Neural cell (in vitro differentiated cells): ENCODE results near the gene OR4F6. TPM values are rescaled to one million over a fixed set of nuclear protein-coding genes. Genes with fewer than 3 reads are reported as not detected.
"Not testable (repeated sequence)": the region's sequence is repeated elsewhere in the genome, so short reads cannot be mapped to it uniquely, and the experiment has no call there.

Experiments
- H2AFZ ChIP-seq: fragments of 200-600, 300-800 bp; sonication (generic), shearing (Covaris generic); 2 replicates; pipeline ENCODE4 v1.6.0; 2014; ENCODE audit warnings: low read depth, mild to moderate bottlenecking, antibody characterized with exemption, low read length, moderate library complexity
- H3F3A ChIP-seq: fragments of 200-600 bp; shearing (Covaris generic); 2 replicates; pipeline ENCODE4 v1.6.1; 2016; ENCODE audit warnings: mild to moderate bottlenecking, moderate library complexity, mixed read lengths, antibody characterized with exemption, low read length; ENCODE audit not compliant: insufficient read depth, poor library complexity, severe bottlenecking
- H3K27ac ChIP-seq: fragments of 200-600, 300-800 bp; sonication (generic), shearing (Covaris generic); 2 replicates; pipeline ENCODE4 v1.5.1; 2014; ENCODE audit warnings: mild to moderate bottlenecking, low read length, moderate library complexity
- H3K27me3 ChIP-seq: fragments of 300-800, 200-600 bp; sonication (generic), shearing (Covaris generic); 2 replicates; pipeline ENCODE4 v1.6.0; 2014; ENCODE audit warnings: mild to moderate bottlenecking, low read depth, low read length, moderate library complexity; ENCODE audit not compliant: insufficient read depth
- H3K36me3 ChIP-seq: fragments of 300-800, 200-600 bp; sonication (generic), shearing (Covaris generic); 2 replicates; pipeline ENCODE4 v1.5.1; 2014; ENCODE audit warnings: mild to moderate bottlenecking, antibody characterized with exemption, low read length, moderate library complexity; ENCODE audit not compliant: insufficient read depth
- H3K4me2 ChIP-seq: fragments of 300-800, 200-600 bp; sonication (generic), shearing (Covaris generic); 2 replicates; pipeline ENCODE4 v1.6.0; 2014; ENCODE audit warnings: mild to moderate bottlenecking, low read length
- H3K4me3 ChIP-seq: fragments of 300-800, 200-600 bp; sonication (generic), shearing (Covaris generic); 2 replicates; pipeline ENCODE4 v1.5.1; 2014; ENCODE audit warnings: mild to moderate bottlenecking, low read length, moderate library complexity
- H3K79me2 ChIP-seq: fragments of 200-600 bp; shearing (Covaris generic); replicated peaks from 2 replicates; pipeline ENCODE4 v1.6.0; 2014; ENCODE audit warnings: mild to moderate bottlenecking, low read length, moderate library complexity; ENCODE audit not compliant: insufficient read depth
- H3K9ac ChIP-seq: fragments of 300-800, 200-600 bp; sonication (generic), shearing (Covaris generic); 2 replicates; pipeline ENCODE4 v1.6.1; 2016; ENCODE audit warnings: mild to moderate bottlenecking, low read length, mixed read lengths
- H3K9me2 ChIP-seq: fragments of 200-600 bp; shearing (Covaris generic); 2 replicates; pipeline ENCODE4 v1.6.1; 2016; ENCODE audit warnings: mild to moderate bottlenecking, low read length, mixed read lengths; ENCODE audit not compliant: insufficient read depth
- H3K9me3 ChIP-seq: fragments of 200-600, 300-800 bp; sonication (generic), shearing (Covaris generic); 2 replicates; pipeline ENCODE4 v1.6.1; 2016; ENCODE audit warnings: mild to moderate bottlenecking, mixed run types, low read length, moderate library complexity, mixed read lengths
- H4K20me1 ChIP-seq: fragments of 200-600 bp; shearing (Covaris generic); 2 replicates; pipeline ENCODE4 v1.6.1; 2016; ENCODE audit warnings: mild to moderate bottlenecking, mixed run types; ENCODE audit not compliant: insufficient read depth
- EP300 ChIP-seq: fragments of 450-650 bp; conservative IDR thresholded peaks from 2 replicates; pipeline ENCODE4 v1.6.1; 2014; ENCODE audit warnings: antibody characterized with exemption, mild to moderate bottlenecking, moderate library complexity; ENCODE audit not compliant: poor library complexity, severe bottlenecking
- EZH2 ChIP-seq: fragments of 200-600, 300-800 bp; shearing (Covaris generic), sonication (generic); IDR thresholded peaks from 2 replicates; pipeline ENCODE4 v1.6.1; 2014; ENCODE audit warnings: antibody characterized with exemption, low read length, borderline replicate concordance, mild to moderate bottlenecking; ENCODE audit not compliant: insufficient read depth, poor library complexity, severe bottlenecking
- MXI1 ChIP-seq: fragments of 450-650 bp; conservative IDR thresholded peaks from 2 replicates; pipeline ENCODE4 v1.6.1; 2014; ENCODE audit warnings: antibody characterized with exemption, mild to moderate bottlenecking; ENCODE audit not compliant: poor library complexity, severe bottlenecking
- POLR2AphosphoS5 ChIP-seq: IDR thresholded peaks from 2 replicates; pipeline ENCODE4 v1.6.1; 2012
- RAD21 ChIP-seq: fragments of 450-650 bp; conservative IDR thresholded peaks from 2 replicates; pipeline ENCODE4 v1.6.1; 2014; ENCODE audit warnings: antibody characterized with exemption, mild to moderate bottlenecking, moderate library complexity
- SMC3 ChIP-seq: fragments of 450-650 bp; conservative IDR thresholded peaks from 2 replicates; pipeline ENCODE4 v1.6.1; 2014; ENCODE audit warnings: antibody characterized with exemption, mild to moderate bottlenecking, moderate library complexity; ENCODE audit not compliant: poor library complexity
- TAF1 ChIP-seq: IDR thresholded peaks from 2 replicates; pipeline ENCODE4 v1.6.1; 2012; ENCODE audit warnings: low read depth
- polyA plus RNA-seq: library from polyadenylated mRNA; depleted of rRNA; stranded (reverse); fragments of >200 nt; gene quantifications from 2 replicates; pipeline ENCODE4 v1.2.3, GENCODE V29; 2014
- TF ChIP-seq, protein P1 (sequence below): fragments of 450-650 bp; IDR thresholded peaks from 2 replicates; pipeline ENCODE4 v1.5.1; 2014; ENCODE audit warnings: antibody characterized with exemption, mild to moderate bottlenecking, moderate library complexity; ENCODE audit not compliant: poor library complexity, severe bottlenecking
- TF ChIP-seq, protein P2 (sequence below): IDR thresholded peaks from 2 replicates; pipeline ENCODE4 v1.6.1; 2012; ENCODE audit warnings: borderline replicate concordance

OR4F6 gene
- polyA plus RNA-seq, 1 donor from 2014 or later, result not detected

DNA sequence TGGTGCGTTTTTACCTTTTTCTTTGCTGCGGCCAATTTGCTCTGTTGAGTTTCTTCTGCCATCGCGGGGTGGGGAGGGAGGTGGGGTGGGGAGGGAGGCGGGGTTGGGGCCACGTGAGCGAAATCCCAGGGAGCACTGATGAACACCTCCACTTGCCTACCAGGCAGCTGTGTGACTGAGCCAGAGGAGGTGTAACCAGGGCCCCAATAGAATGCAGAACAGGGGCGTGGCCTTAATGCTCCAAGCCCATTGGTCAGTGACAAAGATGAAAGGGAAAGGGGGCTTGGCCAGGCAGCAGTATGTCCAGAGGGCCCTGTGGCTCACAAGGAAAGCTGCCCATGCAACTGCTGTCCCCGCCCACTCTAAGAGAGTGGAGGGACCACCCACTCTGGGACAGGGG lies 21.4 kb upstream of the OR4F6 start:
- Histone ChIP-seq H3K9me3 (no peaks in the 10 kb centered on the region), H3K4me3 (no peak overlapping the region), H3K4me2 (no peak overlapping the region), H3K9ac (no peak overlapping the region), H2AFZ (no peak overlapping the region), H3K9me2 (no peaks in the 10 kb centered on the region), H3F3A (no peaks in the 10 kb centered on the region), H4K20me1 (no peaks in the 10 kb centered on the region), H3K79me2 (no peaks in the 10 kb centered on the region), H3K36me3 (no peaks in the 10 kb centered on the region), H3K27ac (no peak overlapping the region), H3K27me3 (no peaks in the 10 kb centered on the region)
- TF ChIP-seq EP300 (no peak), RAD21 (no peak), MXI1 (no peak)

DNA sequence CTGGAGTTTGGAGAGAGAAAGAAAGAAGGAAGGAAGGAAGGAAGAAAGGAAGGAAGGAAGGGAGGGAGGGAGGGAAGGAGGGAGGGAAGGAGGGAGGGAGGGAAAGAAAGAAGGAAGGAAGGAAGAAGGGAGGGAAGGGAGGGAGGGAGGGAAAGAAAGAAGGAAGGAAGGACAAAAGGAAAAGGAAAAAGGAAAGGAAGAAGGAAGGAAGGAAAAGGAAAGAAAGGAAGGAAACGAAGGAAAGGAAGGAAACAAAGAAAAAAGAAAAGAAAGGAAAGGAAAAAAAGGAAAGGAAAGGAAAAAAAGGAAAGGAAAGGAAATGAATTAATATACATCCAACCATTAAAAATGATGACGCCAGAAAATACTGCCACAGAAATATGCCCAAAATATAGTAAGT lies 18.7 kb upstream of the OR4F6 start:
- Histone ChIP-seq H3K9me3 (no peaks in the 10 kb centered on the region), H3F3A (no peaks in the 10 kb centered on the region), H3K9ac (no peak overlapping the region), H3K4me2 (no peak overlapping the region), H3K27me3 (no peaks in the 10 kb centered on the region), H4K20me1 (no peaks in the 10 kb centered on the region), H3K27ac (no peak overlapping the region), H3K4me3 (no peak overlapping the region), H3K36me3 (no peaks in the 10 kb centered on the region), H3K79me2 (no peaks in the 10 kb centered on the region), H3K9me2 (no peaks in the 10 kb centered on the region), H2AFZ (no peak overlapping the region)
- TF ChIP-seq POLR2AphosphoS5 (no peak), RAD21 (no peak), MXI1 (no peak), EZH2 (no peak), TAF1 (no peak), EP300 (no peak), SMC3 (no peak)
- TF ChIP-seq, protein P1, sequence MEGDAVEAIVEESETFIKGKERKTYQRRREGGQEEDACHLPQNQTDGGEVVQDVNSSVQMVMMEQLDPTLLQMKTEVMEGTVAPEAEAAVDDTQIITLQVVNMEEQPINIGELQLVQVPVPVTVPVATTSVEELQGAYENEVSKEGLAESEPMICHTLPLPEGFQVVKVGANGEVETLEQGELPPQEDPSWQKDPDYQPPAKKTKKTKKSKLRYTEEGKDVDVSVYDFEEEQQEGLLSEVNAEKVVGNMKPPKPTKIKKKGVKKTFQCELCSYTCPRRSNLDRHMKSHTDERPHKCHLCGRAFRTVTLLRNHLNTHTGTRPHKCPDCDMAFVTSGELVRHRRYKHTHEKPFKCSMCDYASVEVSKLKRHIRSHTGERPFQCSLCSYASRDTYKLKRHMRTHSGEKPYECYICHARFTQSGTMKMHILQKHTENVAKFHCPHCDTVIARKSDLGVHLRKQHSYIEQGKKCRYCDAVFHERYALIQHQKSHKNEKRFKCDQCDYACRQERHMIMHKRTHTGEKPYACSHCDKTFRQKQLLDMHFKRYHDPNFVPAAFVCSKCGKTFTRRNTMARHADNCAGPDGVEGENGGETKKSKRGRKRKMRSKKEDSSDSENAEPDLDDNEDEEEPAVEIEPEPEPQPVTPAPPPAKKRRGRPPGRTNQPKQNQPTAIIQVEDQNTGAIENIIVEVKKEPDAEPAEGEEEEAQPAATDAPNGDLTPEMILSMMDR, result no peak
- TF ChIP-seq, protein P2, sequence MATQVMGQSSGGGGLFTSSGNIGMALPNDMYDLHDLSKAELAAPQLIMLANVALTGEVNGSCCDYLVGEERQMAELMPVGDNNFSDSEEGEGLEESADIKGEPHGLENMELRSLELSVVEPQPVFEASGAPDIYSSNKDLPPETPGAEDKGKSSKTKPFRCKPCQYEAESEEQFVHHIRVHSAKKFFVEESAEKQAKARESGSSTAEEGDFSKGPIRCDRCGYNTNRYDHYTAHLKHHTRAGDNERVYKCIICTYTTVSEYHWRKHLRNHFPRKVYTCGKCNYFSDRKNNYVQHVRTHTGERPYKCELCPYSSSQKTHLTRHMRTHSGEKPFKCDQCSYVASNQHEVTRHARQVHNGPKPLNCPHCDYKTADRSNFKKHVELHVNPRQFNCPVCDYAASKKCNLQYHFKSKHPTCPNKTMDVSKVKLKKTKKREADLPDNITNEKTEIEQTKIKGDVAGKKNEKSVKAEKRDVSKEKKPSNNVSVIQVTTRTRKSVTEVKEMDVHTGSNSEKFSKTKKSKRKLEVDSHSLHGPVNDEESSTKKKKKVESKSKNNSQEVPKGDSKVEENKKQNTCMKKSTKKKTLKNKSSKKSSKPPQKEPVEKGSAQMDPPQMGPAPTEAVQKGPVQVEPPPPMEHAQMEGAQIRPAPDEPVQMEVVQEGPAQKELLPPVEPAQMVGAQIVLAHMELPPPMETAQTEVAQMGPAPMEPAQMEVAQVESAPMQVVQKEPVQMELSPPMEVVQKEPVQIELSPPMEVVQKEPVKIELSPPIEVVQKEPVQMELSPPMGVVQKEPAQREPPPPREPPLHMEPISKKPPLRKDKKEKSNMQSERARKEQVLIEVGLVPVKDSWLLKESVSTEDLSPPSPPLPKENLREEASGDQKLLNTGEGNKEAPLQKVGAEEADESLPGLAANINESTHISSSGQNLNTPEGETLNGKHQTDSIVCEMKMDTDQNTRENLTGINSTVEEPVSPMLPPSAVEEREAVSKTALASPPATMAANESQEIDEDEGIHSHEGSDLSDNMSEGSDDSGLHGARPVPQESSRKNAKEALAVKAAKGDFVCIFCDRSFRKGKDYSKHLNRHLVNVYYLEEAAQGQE, result no peak

DNA sequence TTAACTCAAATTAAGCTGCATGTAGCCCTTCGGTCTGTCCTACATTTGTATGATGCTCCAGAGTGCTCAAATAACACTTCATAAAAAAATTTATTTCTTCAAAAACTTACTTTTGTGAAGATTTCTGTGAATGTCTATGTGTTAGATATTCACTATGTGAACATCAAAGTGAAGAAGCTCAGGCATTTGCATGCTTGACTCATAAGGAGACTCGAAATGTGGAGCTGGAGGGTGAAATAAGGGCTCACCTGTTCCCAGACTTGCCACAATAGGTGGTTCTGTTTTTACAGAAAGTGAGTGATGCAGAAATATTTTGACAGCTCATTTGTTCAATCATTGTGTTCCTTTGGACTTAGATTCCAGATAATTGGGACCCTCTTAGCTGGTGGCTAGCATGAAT lies 16.9 kb upstream of the OR4F6 start:
- H3K79me2 ChIP-seq, H3K9ac ChIP-seq, H3K4me2 ChIP-seq, H3K27ac ChIP-seq, H3K9me3 ChIP-seq, H3K36me3 ChIP-seq, H3K9me2 ChIP-seq, H2AFZ ChIP-seq, H3K27me3 ChIP-seq, H3F3A ChIP-seq, H4K20me1 ChIP-seq, H3K4me3 ChIP-seq: not testable (repeated sequence)

DNA sequence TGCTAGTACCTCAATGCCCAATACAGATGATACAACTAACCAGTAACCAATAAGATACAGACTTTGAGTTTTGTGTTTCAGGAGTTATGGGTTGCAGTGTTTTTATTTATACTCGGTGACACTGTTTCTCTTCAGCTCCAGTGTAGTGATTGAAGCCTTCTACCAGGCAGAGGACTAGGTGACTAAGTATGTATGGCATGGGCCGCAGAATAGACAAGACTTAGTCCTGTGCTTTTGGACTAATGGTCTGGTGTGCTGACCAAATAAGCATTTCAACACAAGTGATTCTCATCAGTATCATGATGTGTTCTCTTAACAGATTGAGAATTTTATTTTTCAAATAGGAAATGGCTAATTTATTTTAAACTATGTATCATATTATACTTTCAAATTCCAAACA lies 15.3 kb upstream of the OR4F6 start:
- H3F3A ChIP-seq, H3K27ac ChIP-seq, H3K36me3 ChIP-seq, H3K79me2 ChIP-seq, H3K9me2 ChIP-seq, H3K27me3 ChIP-seq, H3K9ac ChIP-seq, H3K4me2 ChIP-seq, H2AFZ ChIP-seq, H3K4me3 ChIP-seq, H3K9me3 ChIP-seq, H4K20me1 ChIP-seq: not testable (repeated sequence)

DNA sequence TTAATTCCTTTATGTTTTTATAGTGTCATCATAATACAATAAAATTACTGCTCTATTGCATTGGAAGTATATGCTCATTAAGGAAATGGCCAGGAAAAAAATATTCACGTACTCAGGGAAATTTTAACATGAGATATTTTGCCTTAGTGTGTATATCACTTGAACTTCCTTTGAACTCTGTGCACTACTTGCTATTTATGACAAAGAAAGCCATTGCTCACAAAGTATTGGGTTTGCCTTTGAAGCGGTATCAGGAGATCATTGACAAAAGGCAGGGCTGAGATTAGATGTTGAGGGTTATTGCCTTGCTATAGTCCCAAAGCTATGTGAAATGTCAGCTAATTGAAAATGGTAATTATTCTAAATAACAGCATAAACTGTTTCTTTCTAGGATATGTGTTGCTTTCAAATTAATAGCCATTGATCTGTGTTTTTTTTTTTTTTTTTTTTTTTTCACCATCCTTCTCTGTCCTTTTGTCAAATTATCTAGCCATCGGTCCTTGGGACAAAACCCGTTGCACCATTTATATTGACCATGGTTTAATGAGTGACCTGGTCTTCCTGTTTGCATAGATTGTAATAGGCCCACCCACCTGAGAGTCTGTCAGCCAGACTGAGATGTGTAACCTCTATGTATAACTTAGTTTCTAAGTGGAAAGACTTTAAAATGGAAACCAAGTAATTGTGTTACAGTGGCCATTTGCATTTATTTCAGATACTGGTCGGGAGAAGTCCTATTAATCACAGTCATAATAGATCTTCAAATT lies 14.6 kb upstream of the OR4F6 start:
- H3K9ac ChIP-seq, H3K9me3 ChIP-seq, H3K79me2 ChIP-seq, H3K4me2 ChIP-seq, H3K27ac ChIP-seq, H2AFZ ChIP-seq, H4K20me1 ChIP-seq, H3K27me3 ChIP-seq, H3F3A ChIP-seq, H3K9me2 ChIP-seq, H3K36me3 ChIP-seq, H3K4me3 ChIP-seq: not testable (repeated sequence)
